Thyroid gland (tissue), 4 donors: ENCODE data around the gene ZNF536. TPM values are rescaled to one million over a fixed set of nuclear protein-coding genes. Genes with fewer than 3 reads are reported as not detected.
A peak's percentile ranks its signal among the peaks of the same experiment; 100 is the strongest.

ENCODE experiments used
- DNase-seq, 2 donors: peaks; one replicate each; pipeline ENCODE4 v3.0.0-alpha.2; 2019
- H3K27ac ChIP-seq, 3 donors: fragments of 200-600 bp; sonication (generic); 1 replicate in 2 of 3; 2 replicates in 1 of 3; pipeline ENCODE4 v1.5.1; 2016 to 2019; ENCODE audit warnings: mild to moderate bottlenecking in 1 of 3, moderate library complexity in 1 of 3
- H3K27me3 ChIP-seq: fragments of 200-600 bp; sonication (generic); one replicate; pipeline ENCODE4 v1.5.1; 2019
- H3K36me3 ChIP-seq, 2 donors: fragments of 200-600 bp; sonication (generic); one replicate each; pipeline ENCODE4 v1.5.1; 2016 to 2019
- H3K4me1 ChIP-seq, 2 donors: fragments of 200-600 bp; sonication (generic); one replicate each; pipeline ENCODE4 v1.5.1; 2017 to 2019
- H3K4me3 ChIP-seq, 3 donors: fragments of 200-600 bp; sonication (generic); replicated peaks in 1 of 3; 1 replicate in 2 of 3; 2 replicates in 1 of 3; pipeline ENCODE4 v1.5.1; 2016; ENCODE audit warnings: mild to moderate bottlenecking in 1 of 3
- H3K9me3 ChIP-seq: fragments of 200-600 bp; sonication (generic); one replicate; pipeline ENCODE4 v1.5.1; 2017
- POLR2A ChIP-seq, 2 donors: fragments of 450-650 bp; IDR thresholded peaks; one replicate each; pipeline ENCODE4 v1.6.1; 2017; ENCODE audit warnings: antibody characterized with exemption in 2 of 2, mild to moderate bottlenecking in 2 of 2, moderate library complexity in 1 of 2
- WGBS, 2 donors: methylation state at CpG; one replicate each; pipeline ENCODE4 v1.1.5; 2017; 5-methylcytosine and 5-hydroxymethylcytosine counted together
- intact Hi-C: fragments of 100-400 bp; cut with DNase I; formaldehyde crosslinking; loops from one replicate; pipeline ENCODE4 v1.15.1; 2023
- total RNA-seq, 4 donors: library from RNA; depleted of rRNA; stranded (reverse); fragments of >200 nt; gene quantifications; one replicate each; pipeline ENCODE4 v1.2.3, GENCODE V29; 2016
- TF ChIP-seq, protein P1 (sequence below), 6 experiments: fragments of 200-600 bp in 3 of 6; fragments of 450-650 bp in 3 of 6; sonication (generic) in 3 of 6; IDR thresholded peaks; one replicate each; pipeline ENCODE4 v1.5.1; 2016 to 2019; ENCODE audit warnings: antibody characterized with exemption in 6 of 6, mild to moderate bottlenecking in 2 of 6, inconsistent platforms in 1 of 6, moderate library complexity in 1 of 6

ZNF536 gene
- total RNA-seq, 4 donors from 2014 or later, result 1.1 to 10.8 (median 5.3) TPM

DNA sequence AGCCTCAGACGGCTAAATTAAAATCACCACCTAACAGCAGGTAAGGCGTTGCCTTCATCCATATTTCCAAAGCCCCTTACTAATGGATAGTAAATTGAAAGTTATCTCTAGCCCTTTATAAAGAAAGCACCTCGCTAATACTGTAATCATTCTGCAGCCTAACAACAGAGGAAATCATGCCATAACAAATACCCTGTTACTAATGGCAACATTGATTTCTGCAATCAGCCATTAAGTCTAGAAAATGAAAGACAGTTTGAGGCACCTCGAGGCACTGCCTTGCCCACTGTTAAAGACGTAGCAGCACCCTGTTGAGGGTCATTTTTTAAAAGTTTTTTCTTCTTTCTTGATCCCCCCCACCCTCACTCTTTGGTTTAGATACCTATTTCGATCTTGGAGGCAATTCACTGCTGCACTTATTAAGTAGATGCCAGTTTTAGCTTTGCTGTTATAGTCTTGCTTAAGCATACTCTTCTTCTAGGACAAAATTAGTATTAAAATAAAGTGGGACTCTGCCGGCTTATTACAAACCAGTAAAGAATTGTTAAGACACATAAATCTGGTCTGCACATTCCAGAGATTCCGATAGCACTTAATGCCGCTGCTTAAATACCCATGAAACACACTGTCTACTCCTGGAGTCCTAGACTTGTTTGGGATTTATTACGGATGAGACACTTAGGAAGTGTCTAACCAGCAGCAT is 74.8 kb downstream of the ZNF536 start:
- H3K9me3 ChIP-seq, result no peaks in the 10 kb centered on the region
- H3K27me3 ChIP-seq, result no peaks in the 10 kb centered on the region
- H3K27ac ChIP-seq, result peak overlapping the region; percentile 47 to 89 (median 86)
- no peak overlapping the region for H3K4me3 ChIP-seq
- 55 to 63% methylated on average over 10 of the region's 10 CpGs for WGBS, 2 donors
- DNase-seq, result no peak
- TF ChIP-seq, protein P1, sequence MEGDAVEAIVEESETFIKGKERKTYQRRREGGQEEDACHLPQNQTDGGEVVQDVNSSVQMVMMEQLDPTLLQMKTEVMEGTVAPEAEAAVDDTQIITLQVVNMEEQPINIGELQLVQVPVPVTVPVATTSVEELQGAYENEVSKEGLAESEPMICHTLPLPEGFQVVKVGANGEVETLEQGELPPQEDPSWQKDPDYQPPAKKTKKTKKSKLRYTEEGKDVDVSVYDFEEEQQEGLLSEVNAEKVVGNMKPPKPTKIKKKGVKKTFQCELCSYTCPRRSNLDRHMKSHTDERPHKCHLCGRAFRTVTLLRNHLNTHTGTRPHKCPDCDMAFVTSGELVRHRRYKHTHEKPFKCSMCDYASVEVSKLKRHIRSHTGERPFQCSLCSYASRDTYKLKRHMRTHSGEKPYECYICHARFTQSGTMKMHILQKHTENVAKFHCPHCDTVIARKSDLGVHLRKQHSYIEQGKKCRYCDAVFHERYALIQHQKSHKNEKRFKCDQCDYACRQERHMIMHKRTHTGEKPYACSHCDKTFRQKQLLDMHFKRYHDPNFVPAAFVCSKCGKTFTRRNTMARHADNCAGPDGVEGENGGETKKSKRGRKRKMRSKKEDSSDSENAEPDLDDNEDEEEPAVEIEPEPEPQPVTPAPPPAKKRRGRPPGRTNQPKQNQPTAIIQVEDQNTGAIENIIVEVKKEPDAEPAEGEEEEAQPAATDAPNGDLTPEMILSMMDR (IDR thresholded peaks at IDR 0.05), result no peak
- TF ChIP-seq POLR2A (IDR thresholded peaks at IDR 0.05), result no peak
- peaks cover 41 to 43% of the 10 kb centered on the region in 2 donors for H3K4me1 ChIP-seq
- no peaks in the 10 kb centered on the region for H3K36me3 ChIP-seq
- intact Hi-C loops, result no loop called here

DNA sequence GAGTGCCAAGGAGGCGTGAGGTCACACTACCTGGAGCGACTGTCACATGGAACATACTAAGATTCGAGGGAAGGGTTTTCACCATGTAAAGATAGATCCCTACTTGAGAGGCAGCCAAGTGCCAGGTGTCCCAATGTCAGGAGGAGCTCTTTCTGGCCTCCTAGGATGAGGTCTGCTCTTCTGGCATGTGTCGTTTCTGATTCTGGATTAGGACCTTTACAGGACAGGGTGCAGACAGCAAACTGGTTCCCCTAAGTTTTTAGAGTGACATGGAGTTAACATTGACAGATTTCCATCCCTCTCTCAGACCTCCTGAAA is 75.3 kb downstream of the ZNF536 start:
- no peak overlapping the region for H3K4me3 ChIP-seq
- WGBS, 2 donors, result 46 to 60% methylated on average over 4 of the region's 4 CpGs
- intact Hi-C loops, result no loop called here
- peak; percentile 9 to 34 for DNase-seq
- no peaks in the 10 kb centered on the region for H3K36me3 ChIP-seq
- H3K27ac ChIP-seq, result peak overlapping the region; percentile 47 to 89 (median 86)
- no peaks in the 10 kb centered on the region for H3K27me3 ChIP-seq
- H3K9me3 ChIP-seq, result no peaks in the 10 kb centered on the region
- TF ChIP-seq, protein P1 (IDR thresholded peaks at IDR 0.05), result no peak
- TF ChIP-seq POLR2A (IDR thresholded peaks at IDR 0.05), result no peak
- peaks cover 41 to 43% of the 10 kb centered on the region in 2 donors for H3K4me1 ChIP-seq

DNA sequence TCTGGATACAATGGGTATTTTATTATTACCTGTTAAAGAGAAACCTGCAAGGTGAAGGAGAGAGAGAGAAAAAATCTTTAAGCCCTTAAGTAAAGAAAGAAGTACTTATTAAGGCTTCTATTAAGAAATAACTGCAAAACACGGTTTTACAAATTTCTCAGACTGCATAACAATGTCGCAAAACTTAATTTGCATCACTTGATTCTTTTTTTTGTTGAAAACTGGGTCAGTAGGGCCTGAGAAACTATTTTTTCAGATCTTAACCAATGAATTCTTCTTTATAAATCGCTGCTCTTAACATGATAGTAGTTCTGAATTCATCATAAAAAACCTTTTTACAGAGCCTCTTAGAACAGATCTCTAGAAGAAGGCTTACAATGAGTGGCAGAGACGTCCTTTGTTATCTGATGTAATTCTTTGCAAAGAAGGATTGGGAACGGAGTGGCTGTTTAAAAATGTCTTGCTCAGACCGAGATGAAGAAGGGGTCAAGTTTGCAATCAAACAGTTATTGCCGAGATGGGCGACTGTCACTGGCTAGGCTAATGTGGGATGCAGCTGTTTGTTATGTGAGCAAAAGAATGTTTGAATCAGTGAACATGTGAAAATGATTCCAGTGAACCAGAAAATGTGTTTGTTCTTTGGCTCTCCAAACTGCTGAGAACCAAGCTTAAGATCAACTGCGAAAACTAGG is 76.3 kb downstream of the ZNF536 start:
- Histone ChIP-seq H3K9me3 (no peaks in the 10 kb centered on the region), H3K36me3 (no peaks in the 10 kb centered on the region), H3K27me3 (no peaks in the 10 kb centered on the region), H3K4me1 (peaks cover 41 to 43% of the 10 kb centered on the region in 2 donors), H3K27ac (peak overlapping the region; percentile 47 to 89 (median 86)), H3K4me3 (no peak overlapping the region)
- intact Hi-C loops, result no loop called here
- peak in 1 of 2 donors; percentile 16 for DNase-seq
- no peak for TF ChIP-seq POLR2A (IDR thresholded peaks at IDR 0.05)
- TF ChIP-seq, protein P1 (IDR thresholded peaks at IDR 0.05), result no peak
- WGBS, 2 donors, result 34 to 40% methylated on average over 9 of the region's 9 CpGs

DNA sequence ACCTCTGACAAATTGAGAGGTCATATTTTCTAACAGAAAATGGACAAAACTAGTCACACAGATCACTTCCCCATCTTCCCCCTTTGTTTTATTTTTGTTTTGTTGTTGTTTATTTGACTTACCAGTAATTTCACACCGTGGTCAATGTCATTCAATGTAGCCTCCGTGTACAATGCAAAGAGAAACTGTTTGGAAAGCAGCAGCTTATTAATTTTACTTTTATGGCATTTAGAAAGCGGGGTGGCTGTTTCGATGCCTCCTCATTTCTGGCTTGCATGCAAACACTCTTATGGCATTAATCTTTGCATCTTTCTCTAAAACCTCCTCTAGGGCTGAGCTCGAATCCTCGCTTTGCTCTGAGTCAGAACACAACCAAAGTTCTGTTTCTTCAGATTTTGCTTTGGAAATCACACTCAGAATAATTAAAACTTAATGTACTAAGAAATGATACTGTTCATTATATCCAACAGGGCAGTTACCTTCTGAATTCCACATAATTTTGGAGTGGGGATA is 77.0 kb downstream of the ZNF536 start:
- Histone ChIP-seq H3K4me1 (peaks cover 41 to 43% of the 10 kb centered on the region in 2 donors), H3K9me3 (no peaks in the 10 kb centered on the region), H3K4me3 (no peak overlapping the region), H3K27me3 (no peaks in the 10 kb centered on the region), H3K27ac (peak overlapping the region; percentile 86 to 89 (median 88)), H3K36me3 (no peaks in the 10 kb centered on the region)
- 50 to 63% methylated on average over 6 of the region's 6 CpGs for WGBS, 2 donors
- TF ChIP-seq, protein P1 (IDR thresholded peaks at IDR 0.05), result no peak
- no peak for TF ChIP-seq POLR2A (IDR thresholded peaks at IDR 0.05)
- no peak for DNase-seq
- intact Hi-C loops, result no loop called here

DNA sequence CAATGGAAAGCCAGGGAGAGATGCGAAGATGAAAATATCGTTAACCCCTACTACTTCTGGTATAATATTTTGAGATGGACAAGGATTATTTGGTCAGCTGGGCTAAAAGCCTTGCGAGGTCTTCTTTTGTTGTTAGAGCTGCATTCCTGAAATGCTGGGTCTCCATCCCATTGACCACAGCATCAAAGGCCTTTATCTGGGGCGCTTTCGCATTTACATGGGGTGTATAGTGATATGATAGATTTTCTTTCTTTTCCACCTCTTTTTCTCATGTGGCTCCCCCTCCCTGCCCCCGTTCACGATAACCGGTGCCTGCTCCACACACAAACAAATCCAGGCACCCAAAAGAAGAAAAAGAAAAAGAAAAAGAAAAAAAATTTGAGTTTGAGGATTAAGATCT is 77.5 kb downstream of the ZNF536 start:
- Histone ChIP-seq H3K4me1 (peaks cover 41 to 43% of the 10 kb centered on the region in 2 donors), H3K36me3 (no peaks in the 10 kb centered on the region), H3K27me3 (no peaks in the 10 kb centered on the region), H3K4me3 (no peak overlapping the region), H3K27ac (peak overlapping the region; percentile 86 to 89 (median 88)), H3K9me3 (no peaks in the 10 kb centered on the region)
- no peak for TF ChIP-seq POLR2A (IDR thresholded peaks at IDR 0.05)
- TF ChIP-seq, protein P1 (IDR thresholded peaks at IDR 0.05), result no peak
- 27 to 45% methylated on average over 8 of the region's 8 CpGs for WGBS, 2 donors
- intact Hi-C loops, result no loop called here
- peak in 1 of 2 donors; percentile 13 for DNase-seq
